GM06990 (cell line): ENCODE data around the gene ZDHHC22.

Experiments
- DNase-seq: peaks from one replicate; pipeline ENCODE4 v3.0.0-alpha.2; 2011; ENCODE audit not compliant: insufficient read length; ENCODE audit errors: extremely low read depth
- H3K27me3 ChIP-seq: replicated peaks from 2 replicates; pipeline ENCODE4 v1.6.0; 2011; ENCODE audit warnings: low read length; ENCODE audit not compliant: control insufficient read depth, insufficient read depth
- H3K36me3 ChIP-seq: 2 replicates; pipeline ENCODE4 v1.5.1; 2011; ENCODE audit warnings: low read length; ENCODE audit not compliant: control insufficient read depth, insufficient read depth
- H3K4me3 ChIP-seq: replicated peaks from 2 replicates; pipeline ENCODE4 v1.5.1; 2011; ENCODE audit warnings: low read depth, mild to moderate bottlenecking, control low read depth, low read length
- TF ChIP-seq, protein P1 (sequence below): IDR thresholded peaks from 2 replicates; pipeline ENCODE4 v1.5.1; 2011; ENCODE audit warnings: low read length, control low read depth, mild to moderate bottlenecking, inconsistent platforms; ENCODE audit not compliant: insufficient read depth, poor library complexity, severe bottlenecking

The ZDHHC22 gene

DNA sequence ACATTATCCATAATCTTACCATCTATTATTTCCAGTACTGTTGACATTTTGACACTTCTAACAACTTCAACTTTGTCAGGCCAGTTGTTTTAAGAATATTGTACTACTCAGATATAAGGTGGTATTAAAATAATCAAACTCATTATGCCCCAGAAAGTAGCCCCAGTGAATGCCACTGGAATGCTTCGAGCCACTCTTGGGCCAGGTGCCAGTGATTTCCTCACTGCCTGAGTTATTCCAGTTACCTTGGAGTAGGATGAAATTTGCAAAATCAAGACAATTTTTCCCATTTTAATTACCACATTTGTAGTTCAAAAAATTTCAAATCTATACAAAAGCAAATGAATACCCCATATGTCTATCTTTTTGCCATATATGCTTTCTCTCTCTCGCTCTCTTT lies 34.4 kb downstream of the ZDHHC22 start:
- H3K27me3 ChIP-seq, result no peaks in the 10 kb centered on the region
- no peak for DNase-seq
- peaks cover 4% of the 10 kb centered on the region; the same call in 1 of the 2 replicates for H3K36me3 ChIP-seq
- TF ChIP-seq, protein P1, sequence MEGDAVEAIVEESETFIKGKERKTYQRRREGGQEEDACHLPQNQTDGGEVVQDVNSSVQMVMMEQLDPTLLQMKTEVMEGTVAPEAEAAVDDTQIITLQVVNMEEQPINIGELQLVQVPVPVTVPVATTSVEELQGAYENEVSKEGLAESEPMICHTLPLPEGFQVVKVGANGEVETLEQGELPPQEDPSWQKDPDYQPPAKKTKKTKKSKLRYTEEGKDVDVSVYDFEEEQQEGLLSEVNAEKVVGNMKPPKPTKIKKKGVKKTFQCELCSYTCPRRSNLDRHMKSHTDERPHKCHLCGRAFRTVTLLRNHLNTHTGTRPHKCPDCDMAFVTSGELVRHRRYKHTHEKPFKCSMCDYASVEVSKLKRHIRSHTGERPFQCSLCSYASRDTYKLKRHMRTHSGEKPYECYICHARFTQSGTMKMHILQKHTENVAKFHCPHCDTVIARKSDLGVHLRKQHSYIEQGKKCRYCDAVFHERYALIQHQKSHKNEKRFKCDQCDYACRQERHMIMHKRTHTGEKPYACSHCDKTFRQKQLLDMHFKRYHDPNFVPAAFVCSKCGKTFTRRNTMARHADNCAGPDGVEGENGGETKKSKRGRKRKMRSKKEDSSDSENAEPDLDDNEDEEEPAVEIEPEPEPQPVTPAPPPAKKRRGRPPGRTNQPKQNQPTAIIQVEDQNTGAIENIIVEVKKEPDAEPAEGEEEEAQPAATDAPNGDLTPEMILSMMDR, result no peak
- H3K4me3 ChIP-seq, result no peak overlapping the region

- TF ChIP-seq, protein P1, result no peak
- Histone ChIP-seq H3K27me3 (no peaks in the 10 kb centered on the region), H3K4me3 (no peak overlapping the region), H3K36me3 (peaks cover 4% of the 10 kb centered on the region; the same call in 1 of the 2 replicates)
- DNase-seq, result no peak
These were observed 34.9 kb downstream of the ZDHHC22 start for GRCh38 chr14:77106666-77107065.

- no peak overlapping the region for H3K4me3 ChIP-seq
- H3K27me3 ChIP-seq, result no peaks in the 10 kb centered on the region
- H3K36me3 ChIP-seq, result peaks cover 4% of the 10 kb centered on the region; the same call in 1 of the 2 replicates
- no peak for DNase-seq
- TF ChIP-seq, protein P1, result no peak
These were observed 36.2 kb downstream of the ZDHHC22 start for GRCh38 chr14:77105145-77105939.

GRCh38 chr14:77104393-77104792 lies 37.2 kb downstream of the ZDHHC22 start:
- Histone ChIP-seq H3K4me3 (no peak overlapping the region), H3K27me3 (no peaks in the 10 kb centered on the region), H3K36me3 (peaks cover 4% of the 10 kb centered on the region; the same call in 1 of the 2 replicates)
- DNase-seq, result no peak
- TF ChIP-seq, protein P1, result no peak

GRCh38 chr14:77103951-77104350 lies 37.6 kb downstream of the ZDHHC22 start:
- no peaks in the 10 kb centered on the region for H3K27me3 ChIP-seq
- H3K4me3 ChIP-seq, result no peak overlapping the region
- TF ChIP-seq, protein P1, result no peak
- H3K36me3 ChIP-seq, result peaks cover 4% of the 10 kb centered on the region; the same call in 1 of the 2 replicates
- no peak for DNase-seq

- Histone ChIP-seq H3K27me3 (no peaks in the 10 kb centered on the region), H3K4me3 (no peak overlapping the region), H3K36me3 (peaks cover 4% of the 10 kb centered on the region; the same call in 1 of the 2 replicates)
- DNase-seq, result no peak
- TF ChIP-seq, protein P1, result no peak
These were observed 38.1 kb downstream of the ZDHHC22 start for GRCh38 chr14:77103475-77103874.
